ENCODE measurements around the gene FREM1.

- TF ChIP-seq, protein P1, sequence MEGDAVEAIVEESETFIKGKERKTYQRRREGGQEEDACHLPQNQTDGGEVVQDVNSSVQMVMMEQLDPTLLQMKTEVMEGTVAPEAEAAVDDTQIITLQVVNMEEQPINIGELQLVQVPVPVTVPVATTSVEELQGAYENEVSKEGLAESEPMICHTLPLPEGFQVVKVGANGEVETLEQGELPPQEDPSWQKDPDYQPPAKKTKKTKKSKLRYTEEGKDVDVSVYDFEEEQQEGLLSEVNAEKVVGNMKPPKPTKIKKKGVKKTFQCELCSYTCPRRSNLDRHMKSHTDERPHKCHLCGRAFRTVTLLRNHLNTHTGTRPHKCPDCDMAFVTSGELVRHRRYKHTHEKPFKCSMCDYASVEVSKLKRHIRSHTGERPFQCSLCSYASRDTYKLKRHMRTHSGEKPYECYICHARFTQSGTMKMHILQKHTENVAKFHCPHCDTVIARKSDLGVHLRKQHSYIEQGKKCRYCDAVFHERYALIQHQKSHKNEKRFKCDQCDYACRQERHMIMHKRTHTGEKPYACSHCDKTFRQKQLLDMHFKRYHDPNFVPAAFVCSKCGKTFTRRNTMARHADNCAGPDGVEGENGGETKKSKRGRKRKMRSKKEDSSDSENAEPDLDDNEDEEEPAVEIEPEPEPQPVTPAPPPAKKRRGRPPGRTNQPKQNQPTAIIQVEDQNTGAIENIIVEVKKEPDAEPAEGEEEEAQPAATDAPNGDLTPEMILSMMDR (IDR thresholded peaks at IDR 0.05): no peak
- no peak for TF ChIP-seq EZH2 (IDR thresholded peaks at IDR 0.05; ENCODE audit: borderline replicate concordance, insufficient read depth, low read depth, low read length, poor library complexity, severe bottlenecking)
Observed at GRCh38 chr9:14705079-14705478, 205.1 kb downstream of the FREM1 start.
